ENCODE measurements around the gene SLC28A1. TPM values are rescaled to one million over a fixed set of nuclear protein-coding genes. Genes with fewer than 3 reads are reported as not detected.

Gene SLC28A1
- total RNA-seq, 1 experiment from 2014 or later = not detected

GRCh38 chr15:84840741-84841429 lies 43.6 kb upstream of the SLC28A1 start:
- H3K4me1 ChIP-seq (ENCODE audit: control insufficient read depth, insufficient read depth, low read length) = no peaks in the 10 kb centered on the region
- H3K9me3 ChIP-seq (ENCODE audit: control insufficient read depth, insufficient read depth, low read depth, low read length) = no peaks in the 10 kb centered on the region
- H3K36me3 ChIP-seq (ENCODE audit: control insufficient read depth, insufficient read depth, low read length) = no peaks in the 10 kb centered on the region
- in situ Hi-C loops (cut with HindIII; ENCODE audit: low pct_unique_long_range_greater_than_20kb, low sequenced_read_pairs) (no loop called here), intact Hi-C loops (cut with micrococcal nuclease; ENCODE audit: unreplicated experiment) (no loop called here)
- no peaks in the 10 kb centered on the region for H3K27me3 ChIP-seq (ENCODE audit: control insufficient read depth, insufficient read depth, low read length)
- no peak overlapping the region for H3K27ac ChIP-seq (ENCODE audit: low read length)
- TF ChIP-seq TCF7L2 (IDR thresholded peaks at IDR 0.05; ENCODE audit: low read depth, low read length) = no peak
- no peak for TF ChIP-seq CTCF (IDR thresholded peaks at IDR 0.05)
- no peak for TF ChIP-seq POLR2AphosphoS5 (IDR thresholded peaks at IDR 0.05; ENCODE audit: low read depth, low read length)
- TF ChIP-seq REST (IDR thresholded peaks at IDR 0.05; ENCODE audit: insufficient read depth in 1 of 2, low read depth in 2 of 2, low read length in 1 of 2) = no peak
- no peak for TF ChIP-seq SIN3A (IDR thresholded peaks at IDR 0.05; ENCODE audit: borderline replicate concordance, insufficient read depth, low read depth, low read length)
- DNase-seq (ENCODE audit: low read depth, low spot score) = peak; percentile 15
- no TSS peak for BruUV-seq (replicated peaks)
- no peak overlapping the region for H3K4me3 ChIP-seq (ENCODE audit: low read depth in 2 of 2, low read length in 2 of 2)
- peak; percentile 37 for ATAC-seq
- CTCF ChIA-PET = no interaction called here
- POLR2A ChIA-PET = no interaction called here

GRCh38 chr15:84842781-84843180 lies 41.7 kb upstream of the SLC28A1 start:
- Histone ChIP-seq H3K27me3 (ENCODE audit: control insufficient read depth, insufficient read depth, low read length) (no peaks in the 10 kb centered on the region), H3K4me1 (ENCODE audit: control insufficient read depth, insufficient read depth, low read length) (no peaks in the 10 kb centered on the region), H3K36me3 (ENCODE audit: control insufficient read depth, insufficient read depth, low read length) (no peaks in the 10 kb centered on the region), H3K9me3 (ENCODE audit: control insufficient read depth, insufficient read depth, low read depth, low read length) (peaks cover 4% of the 10 kb centered on the region), H3K27ac (ENCODE audit: low read length) (no peak overlapping the region), H3K4me3 (ENCODE audit: low read depth in 2 of 2, low read length in 2 of 2) (no peak overlapping the region)
- DNase-seq (ENCODE audit: low read depth, low spot score) (no peak), ATAC-seq (no peak)
- TF ChIP-seq REST (IDR thresholded peaks at IDR 0.05; ENCODE audit: insufficient read depth in 1 of 2, low read depth in 2 of 2, low read length in 1 of 2) (no peak), POLR2AphosphoS5 (IDR thresholded peaks at IDR 0.05; ENCODE audit: low read depth, low read length) (no peak), SIN3A (IDR thresholded peaks at IDR 0.05; ENCODE audit: borderline replicate concordance, insufficient read depth, low read depth, low read length) (no peak), TCF7L2 (IDR thresholded peaks at IDR 0.05; ENCODE audit: low read depth, low read length) (no peak), CTCF (IDR thresholded peaks at IDR 0.05) (no peak)
- ChIA-PET CTCF (no interaction called here), POLR2A (interaction anchor here (0.6 kb wide), 1 partner anchor 212 kb away, joined by 6 read pairs; no protein-coding TSS in a partner anchor)
- intact Hi-C loops (cut with micrococcal nuclease; ENCODE audit: unreplicated experiment) = no loop called here
- in situ Hi-C loops (cut with HindIII; ENCODE audit: low pct_unique_long_range_greater_than_20kb, low sequenced_read_pairs) = no loop called here
- BruUV-seq (replicated peaks) = no TSS peak

All from Panc1 (cell line).